Lung (tissue), 12 donors: ENCODE data around the gene SCN4A. TPM values are rescaled to one million over a fixed set of nuclear protein-coding genes. Genes with fewer than 3 reads are reported as not detected.
"Not testable (repeated sequence)": the region's sequence is repeated elsewhere in the genome, so short reads cannot be mapped to it uniquely, and the experiment has no call there.

Experiments
- ATAC-seq: fragments of 200-7000 bp; cut with Tn5 transposase; one replicate; pipeline ENCODE4 v1.9.1; 2020; ENCODE audit warnings: moderate number of reproducible peaks; ENCODE audit not compliant: insufficient read depth, low FRiP score
- DNase-seq, 3 donors: peaks; one replicate each; pipeline ENCODE4 v3.0.0-alpha.2; 2013 to 2017
- H3K27ac ChIP-seq, 2 donors: one replicate each; pipeline ENCODE4 v1.5.1; 2013; ENCODE audit warnings: mild to moderate bottlenecking in 2 of 2, moderate library complexity in 2 of 2, control low read depth in 1 of 2, inconsistent platforms in 1 of 2, low read depth in 1 of 2, low read length in 1 of 2
- H3K27me3 ChIP-seq, 3 donors: one replicate each; pipeline ENCODE4 v1.5.1; 2013; ENCODE audit warnings: low read length in 2 of 3; ENCODE audit not compliant: control insufficient read depth in 3 of 3, insufficient read depth in 3 of 3
- H3K36me3 ChIP-seq, 4 donors: one replicate each; pipeline ENCODE4 v1.5.1; 2013; ENCODE audit warnings: low read length in 4 of 4, mild to moderate bottlenecking in 1 of 4, moderate library complexity in 1 of 4; ENCODE audit not compliant: control insufficient read depth in 4 of 4, insufficient read depth in 4 of 4
- H3K4me1 ChIP-seq, 5 donors: one replicate each; pipeline ENCODE4 v1.5.1; 2013; ENCODE audit warnings: low read length in 5 of 5, mild to moderate bottlenecking in 2 of 5, moderate library complexity in 1 of 5; ENCODE audit not compliant: control insufficient read depth in 5 of 5, insufficient read depth in 5 of 5
- H3K4me3 ChIP-seq: one replicate; pipeline ENCODE4 v1.5.1; 2013; ENCODE audit warnings: mild to moderate bottlenecking, control low read depth, moderate library complexity
- H3K9ac ChIP-seq, 2 donors: one replicate each; pipeline ENCODE4 v1.5.1; 2013; ENCODE audit warnings: low read length in 2 of 2, control low read depth in 1 of 2; ENCODE audit not compliant: insufficient read depth in 1 of 2
- H3K9me3 ChIP-seq, 4 donors: one replicate each; pipeline ENCODE4 v1.5.1; 2013; ENCODE audit warnings: low read length in 3 of 4, mild to moderate bottlenecking in 1 of 4, moderate library complexity in 1 of 4; ENCODE audit not compliant: control insufficient read depth in 4 of 4, insufficient read depth in 3 of 4
- CTCF ChIP-seq: IDR thresholded peaks from 2 replicates; pipeline ENCODE4 v1.5.1; 2012; ENCODE audit warnings: mild to moderate bottlenecking; ENCODE audit errors: control extremely low read depth, extremely low read depth
- WGBS, 2 donors: extraction: QIAGEN DNeasy Blood & Tissue Kit; methylation state at CpG; one replicate each; pipeline ENCODE4 v1.1.7; 2013; 5-methylcytosine and 5-hydroxymethylcytosine counted together
- polyA plus RNA-seq, 2 donors: library from polyadenylated mRNA; stranded (reverse); fragments of 200-250 nt; gene quantifications; one replicate each; pipeline ENCODE4 v1.2.1, GENCODE V29; 2013
- total RNA-seq, 2 donors: library from RNA; depleted of rRNA in 1 of 2; stranded (reverse); fragments of >200 nt in 1 of 2; gene quantifications; one replicate each; pipeline ENCODE4 v1.2.1, GENCODE V29; 2014 to 2021
- donor health status: control.
- donor health status: control.
- donor health status: Bipolar disorder and iron deficiency.
- donor health status: healthy.
- donor health status: DM: yes; HTN: yes; CAD: no.

The SCN4A gene
- total and polyA plus RNA-seq, 4 donors = 0.11 to 0.49 (median 0.22) TPM

GRCh38 chr17:63984651-63985386 lies 12.1 kb upstream of the SCN4A start:
- peaks cover 0 to 69% (median 28%) of the 10 kb centered on the region in 5 donors for H3K4me1 ChIP-seq
- TF ChIP-seq CTCF = no peak
- DNase-seq = peak; percentile 53 to 79 (median 58)
- WGBS, 2 donors = 67 to 76% methylated on average over 12 to 16 of the region's 16 CpGs
- peak overlapping the region in 1 of 2 donors; percentile 27 for H3K27ac ChIP-seq
- H3K9ac ChIP-seq = peak overlapping the region in 1 of 2 donors; percentile 38
- peak; percentile 64 for ATAC-seq
- no peaks in the 10 kb centered on the region for H3K27me3 ChIP-seq
- H3K36me3 ChIP-seq = no peaks in the 10 kb centered on the region
- no peaks in the 10 kb centered on the region for H3K9me3 ChIP-seq
- H3K4me3 ChIP-seq = no peak overlapping the region

GRCh38 chr17:63984236-63984635 lies 11.5 kb upstream of the SCN4A start:
- peak in 1 of 3 donors; percentile 61 for DNase-seq
- 53 to 65% methylated on average over 5 of the region's 5 CpGs for WGBS, 2 donors
- TF ChIP-seq CTCF = no peak
- Histone ChIP-seq H3K27me3 (no peaks in the 10 kb centered on the region), H3K4me3 (no peak overlapping the region), H3K36me3 (no peaks in the 10 kb centered on the region), H3K9ac (peak overlapping the region in 1 of 2 donors; percentile 38), H3K27ac (peak overlapping the region in 1 of 2 donors; percentile 27), H3K9me3 (no peaks in the 10 kb centered on the region), H3K4me1 (peaks cover 0 to 68% (median 28%) of the 10 kb centered on the region in 5 donors)
- ATAC-seq = no peak

DNA sequence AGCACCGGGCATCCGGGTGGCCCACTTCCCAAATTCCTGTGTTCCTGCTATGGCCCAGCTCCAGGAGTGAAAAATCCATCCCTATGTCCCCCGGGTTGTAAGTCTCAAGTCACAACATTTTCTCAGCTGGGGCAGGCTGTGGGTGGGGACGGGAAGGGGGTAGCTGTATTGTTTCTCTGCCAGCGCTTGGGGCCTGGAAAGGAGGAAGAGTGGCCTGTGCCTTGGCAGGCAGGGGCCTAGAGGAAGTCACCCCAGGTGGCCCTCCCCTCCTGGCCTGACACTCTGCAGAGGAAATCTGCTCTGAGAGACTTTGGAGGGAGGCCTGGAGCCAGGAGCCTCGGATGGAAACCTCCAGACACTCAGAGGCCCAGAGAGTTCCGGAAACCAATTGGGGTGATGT lies 10.6 kb upstream of the SCN4A start:
- Histone ChIP-seq H3K4me3 (no peak overlapping the region), H3K9ac (no peak overlapping the region), H3K36me3 (no peaks in the 10 kb centered on the region), H3K4me1 (peaks cover 0 to 72% (median 27%) of the 10 kb centered on the region in 5 donors), H3K27ac (peak overlapping the region in 1 of 2 donors; percentile 35), H3K27me3 (no peaks in the 10 kb centered on the region), H3K9me3 (no peaks in the 10 kb centered on the region)
- no peak for TF ChIP-seq CTCF
- DNase-seq (peak; percentile 74 to 83 (median 79)), ATAC-seq (no peak)
- 12 to 40% methylated on average over 7 of the region's 7 CpGs for WGBS, 2 donors

GRCh38 chr17:63982641-63983040 lies 9.9 kb upstream of the SCN4A start:
- not testable (repeated sequence) for DNase-seq, ATAC-seq, H3K9ac ChIP-seq, H3K9me3 ChIP-seq, H3K27me3 ChIP-seq, H3K36me3 ChIP-seq, H3K4me3 ChIP-seq
- Histone ChIP-seq H3K4me1 (peaks cover 0 to 69% (median 27%) of the 10 kb centered on the region in 5 donors), H3K27ac (peak overlapping the region in 1 of 2 donors; percentile 35)
- 97 to 100% methylated on average over 2 of the region's 2 CpGs for WGBS, 2 donors
